Esophagus muscularis mucosa (tissue), 4 donors: ENCODE results near the gene MMS19. TPM values are rescaled to one million over a fixed set of nuclear protein-coding genes. Genes with fewer than 3 reads are reported as not detected.

Source experiments
- DNase-seq: peaks from one replicate; pipeline ENCODE4 v3.0.0-alpha.2; 2017; ENCODE audit errors: extremely low spot score
- H3K27ac ChIP-seq, 4 donors: fragments of 200-600 bp; sonication (generic); replicated peaks in 1 of 4; 1 replicate in 3 of 4; 2 replicates in 1 of 4; pipeline ENCODE4 v1.5.1; 2016 to 2019; ENCODE audit warnings: mild to moderate bottlenecking in 1 of 4
- H3K27me3 ChIP-seq, 4 donors: fragments of 200-600 bp; sonication (generic); one replicate each; pipeline versions ENCODE4 v1.5.1 to v1.6.0; 2016 to 2019
- H3K36me3 ChIP-seq, 4 donors: fragments of 200-600 bp; sonication (generic); one replicate each; pipeline ENCODE4 v1.5.1; 2016 to 2019
- H3K4me1 ChIP-seq, 4 donors: fragments of 200-600 bp; sonication (generic); one replicate each; pipeline ENCODE4 v1.5.1; 2016 to 2019
- H3K4me3 ChIP-seq, 4 donors: fragments of 200-600 bp; sonication (generic); 1 replicate in 2 of 4; 2 replicates in 2 of 4; pipeline ENCODE4 v1.5.1; 2016 to 2019; ENCODE audit warnings: mild to moderate bottlenecking in 4 of 4, moderate library complexity in 1 of 4
- H3K9me3 ChIP-seq, 4 donors: fragments of 200-600 bp; sonication (generic); 1 replicate in 3 of 4; 2 replicates in 1 of 4; pipeline ENCODE4 v1.5.1; 2016 to 2019
- EP300 ChIP-seq: sonication (generic); formaldehyde crosslinking; IDR thresholded peaks from one replicate; pipeline ENCODE4 v1.6.1; 2017; ENCODE audit warnings: antibody characterized with exemption
- POLR2A ChIP-seq: fragments of 450-650 bp; IDR thresholded peaks from one replicate; pipeline ENCODE4 v1.6.1; 2017; ENCODE audit warnings: antibody characterized with exemption, moderate library complexity, mild to moderate bottlenecking, low read depth
- POLR2AphosphoS5 ChIP-seq, 2 donors: sonication (generic); formaldehyde crosslinking; IDR thresholded peaks; one replicate each; pipeline ENCODE4 v1.6.1; 2017; ENCODE audit warnings: antibody characterized with exemption in 2 of 2
- WGBS: methylation state at CpG from one replicate; pipeline ENCODE4 v1.1.5; 2018; 5-methylcytosine and 5-hydroxymethylcytosine counted together
- intact Hi-C: fragments of 100-400 bp; cut with DNase I; formaldehyde crosslinking; loops from one replicate; pipeline ENCODE4 v1.15.1; 2023
- total RNA-seq, 4 donors: library from RNA; depleted of rRNA; stranded (reverse); fragments of >200 nt; gene quantifications; one replicate each; pipeline versions ENCODE4 v1.1.0 to v1.2.1, GENCODE V29; 2016
- TF ChIP-seq, protein P1 (sequence below), 3 experiments: fragments of 200-600 bp in 2 of 3; fragments of 450-650 bp in 1 of 3; sonication (generic) in 2 of 3; IDR thresholded peaks; one replicate each; pipeline ENCODE4 v1.5.1; 2017 to 2019; ENCODE audit warnings: antibody characterized with exemption in 3 of 3, mild to moderate bottlenecking in 2 of 3, moderate library complexity in 1 of 3

MMS19 gene
- total RNA-seq, 4 donors from 2014 or later, result 46.9 to 51.4 (median 48.6) TPM

DNA sequence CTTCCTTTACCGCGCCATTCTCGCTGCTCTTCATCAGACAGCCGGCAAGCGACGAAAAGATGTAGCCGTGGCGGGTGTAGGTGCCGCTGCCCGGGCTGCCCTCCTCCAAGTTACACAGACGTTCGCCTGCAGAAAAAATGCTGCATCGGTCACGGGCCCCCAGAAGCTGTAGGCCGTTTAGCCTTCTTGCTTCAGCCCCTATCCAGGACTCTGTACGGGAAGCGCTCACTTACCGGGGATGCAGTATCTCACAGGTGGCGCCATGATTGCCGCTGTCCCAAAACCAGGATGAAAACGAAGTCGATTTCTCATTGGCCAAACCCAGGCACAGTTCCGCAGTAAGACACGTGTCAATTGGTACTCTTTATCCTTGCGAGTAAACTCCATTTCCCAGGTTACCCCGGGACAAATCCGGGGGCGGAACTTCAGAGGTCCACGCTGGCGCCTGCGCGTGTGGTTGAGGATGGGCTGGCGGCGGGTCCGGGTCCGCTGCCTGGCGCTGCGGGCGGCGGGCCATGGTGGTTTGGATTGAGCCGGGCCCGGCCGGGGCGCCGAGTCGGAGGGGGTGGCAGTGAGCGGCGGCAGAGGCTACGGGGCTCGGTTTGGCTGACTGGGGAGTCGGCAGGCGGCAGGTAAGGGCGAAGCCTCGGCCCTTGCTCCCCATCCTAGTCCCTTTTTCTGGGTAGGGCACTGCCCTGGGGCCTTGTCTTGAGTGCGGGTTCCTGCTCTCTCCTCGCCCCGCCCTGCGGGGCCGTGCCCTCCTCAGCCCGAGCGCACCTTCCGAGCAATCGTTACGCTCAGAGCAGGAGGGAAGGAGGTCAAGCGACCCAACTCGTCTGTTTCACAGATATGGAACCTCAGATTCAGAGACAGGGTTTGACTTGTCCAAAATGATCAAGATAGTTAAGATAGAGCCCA is 52.2 kb downstream of the MMS19 start, which contains the start of the genes EXOSC1 and ZDHHC16:
TSS of gene EXOSC1 (minus strand) at position 285 of the 918 bp plus-strand sequence. CDS start at position 264, 21 bp downstream.
TSS of gene ZDHHC16 (plus strand) at position 454 of the 918 bp plus-strand sequence. CDS start 5,501 bp downstream, outside the sequence.
- 0% methylated on average over 21 of the region's 66 CpGs for WGBS
- Histone ChIP-seq H3K27me3 (no peaks in the 10 kb centered on the region), H3K4me3 (peak within 1 kb of the TSS; percentile 77 to 92 (median 90)), H3K9me3 (no peaks in the 10 kb centered on the region), H3K36me3 (peaks cover 1 to 22% (median 12%) of the 10 kb centered on the region in 4 donors), H3K27ac (peak within 1 kb of the TSS; percentile 74 to 85 (median 80)), H3K4me1 (peaks cover 33 to 55% (median 45%) of the 10 kb centered on the region in 4 donors)
- DNase-seq, result peak; percentile 98
- intact Hi-C loops, result no loop called here
- TF ChIP-seq, protein P1, sequence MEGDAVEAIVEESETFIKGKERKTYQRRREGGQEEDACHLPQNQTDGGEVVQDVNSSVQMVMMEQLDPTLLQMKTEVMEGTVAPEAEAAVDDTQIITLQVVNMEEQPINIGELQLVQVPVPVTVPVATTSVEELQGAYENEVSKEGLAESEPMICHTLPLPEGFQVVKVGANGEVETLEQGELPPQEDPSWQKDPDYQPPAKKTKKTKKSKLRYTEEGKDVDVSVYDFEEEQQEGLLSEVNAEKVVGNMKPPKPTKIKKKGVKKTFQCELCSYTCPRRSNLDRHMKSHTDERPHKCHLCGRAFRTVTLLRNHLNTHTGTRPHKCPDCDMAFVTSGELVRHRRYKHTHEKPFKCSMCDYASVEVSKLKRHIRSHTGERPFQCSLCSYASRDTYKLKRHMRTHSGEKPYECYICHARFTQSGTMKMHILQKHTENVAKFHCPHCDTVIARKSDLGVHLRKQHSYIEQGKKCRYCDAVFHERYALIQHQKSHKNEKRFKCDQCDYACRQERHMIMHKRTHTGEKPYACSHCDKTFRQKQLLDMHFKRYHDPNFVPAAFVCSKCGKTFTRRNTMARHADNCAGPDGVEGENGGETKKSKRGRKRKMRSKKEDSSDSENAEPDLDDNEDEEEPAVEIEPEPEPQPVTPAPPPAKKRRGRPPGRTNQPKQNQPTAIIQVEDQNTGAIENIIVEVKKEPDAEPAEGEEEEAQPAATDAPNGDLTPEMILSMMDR (IDR thresholded peaks at IDR 0.05), result peak in 1 of 3 experiments; percentile 45
- TF ChIP-seq POLR2A (peak; percentile 32), POLR2AphosphoS5 (IDR thresholded peaks at IDR 0.05) (peak; percentile 89 to 92), EP300 (no peak)

DNA sequence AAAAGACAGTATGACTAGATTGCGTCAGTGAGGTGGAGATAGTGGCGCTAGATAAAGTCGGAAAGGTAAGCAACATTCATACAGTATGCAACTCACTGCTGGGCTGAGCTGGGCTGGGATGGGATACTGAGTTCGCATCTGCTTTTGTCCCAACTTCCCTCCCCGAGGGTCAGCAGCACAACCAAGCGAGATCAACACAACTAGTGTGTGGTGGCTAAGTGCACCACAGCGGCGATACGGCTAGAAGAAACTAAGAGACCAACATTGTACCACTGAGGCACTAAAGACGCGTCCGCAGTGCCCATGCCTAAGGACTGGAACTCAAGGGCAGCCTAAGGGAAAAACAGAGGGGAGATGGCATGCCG is 52.9 kb downstream of the MMS19 start:
- H3K27ac ChIP-seq, result peak overlapping the region; percentile 74 to 85 (median 80)
- intact Hi-C loops, result no loop called here
- 2% methylated on average over 11 of the region's 13 CpGs for WGBS

DNA sequence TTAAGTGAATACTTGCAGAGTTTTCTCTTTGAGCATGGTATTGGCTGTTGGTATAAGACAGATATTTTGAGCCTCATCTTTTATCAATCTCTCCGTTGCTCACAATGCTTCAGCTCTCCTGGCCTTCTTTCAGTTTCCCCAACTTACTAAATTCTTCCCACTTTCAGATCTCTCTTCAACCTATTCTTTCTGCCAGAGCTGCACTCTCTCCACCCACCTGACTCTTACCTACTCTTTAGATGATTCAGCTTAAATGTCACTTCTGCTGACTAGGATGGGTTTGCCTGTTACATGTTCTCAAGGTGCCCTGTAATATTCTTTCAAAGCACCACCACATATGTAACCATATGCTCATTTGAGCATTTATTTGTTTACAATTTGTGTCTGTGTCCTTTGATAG is 54.0 kb downstream of the MMS19 start:
- Histone ChIP-seq H3K27ac (no peak overlapping the region), H3K27me3 (no peaks in the 10 kb centered on the region), H3K4me1 (peaks cover 26 to 43% (median 40%) of the 10 kb centered on the region in 4 donors), H3K4me3 (no peak overlapping the region), H3K9me3 (no peaks in the 10 kb centered on the region), H3K36me3 (peaks cover 16 to 40% (median 29%) of the 10 kb centered on the region in 4 donors)
- WGBS, result 88% methylated on average over 1 of the region's 1 CpG
- intact Hi-C loops, result no loop called here
- no peak for DNase-seq
- TF ChIP-seq POLR2AphosphoS5 (IDR thresholded peaks at IDR 0.05), result no peak
- TF ChIP-seq, protein P1 (IDR thresholded peaks at IDR 0.05), result no peak
- TF ChIP-seq EP300, result no peak
- TF ChIP-seq POLR2A, result no peak

More for the DNA sequence above, 52.9 kb downstream of the MMS19 start:
- peaks cover 28 to 49% (median 41%) of the 10 kb centered on the region in 4 donors for H3K4me1 ChIP-seq
- TF ChIP-seq POLR2A (no peak), POLR2AphosphoS5 (IDR thresholded peaks at IDR 0.05) (no peak), EP300 (no peak)
- TF ChIP-seq, protein P1 (IDR thresholded peaks at IDR 0.05), result no peak
- H3K27me3 ChIP-seq, result no peaks in the 10 kb centered on the region
- H3K36me3 ChIP-seq, result peaks cover 6 to 29% (median 18%) of the 10 kb centered on the region in 4 donors
- peak overlapping the region; percentile 77 to 92 (median 90) for H3K4me3 ChIP-seq
- no peaks in the 10 kb centered on the region for H3K9me3 ChIP-seq
- no peak for DNase-seq

DNA sequence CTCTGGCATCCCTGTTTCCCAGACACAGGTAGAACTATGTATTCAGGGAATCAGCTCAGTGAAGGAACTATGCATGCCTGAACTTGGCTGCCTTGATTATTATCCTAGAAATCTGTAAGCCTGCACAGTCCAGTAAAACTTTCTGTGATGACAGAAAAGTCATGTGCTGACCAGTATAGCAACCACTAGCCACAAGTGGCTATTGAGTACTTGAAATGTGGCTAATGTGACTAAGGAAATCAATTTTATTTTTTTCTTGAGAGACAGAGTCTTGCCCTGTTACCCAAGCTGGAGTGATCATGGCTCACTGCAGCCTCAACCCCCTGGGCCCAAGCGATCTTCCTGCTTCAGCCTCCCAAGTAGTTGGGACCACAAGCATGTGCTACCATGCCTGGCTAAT is 55.9 kb downstream of the MMS19 start:
- H3K36me3 ChIP-seq, result peaks cover 22 to 59% (median 47%) of the 10 kb centered on the region in 4 donors
- H3K4me1 ChIP-seq, result peaks cover 15 to 25% (median 23%) of the 10 kb centered on the region in 4 donors
- no peak for DNase-seq
- no peaks in the 10 kb centered on the region for H3K9me3 ChIP-seq
- 91% methylated on average over 1 of the region's 1 CpG for WGBS
- TF ChIP-seq POLR2A, result no peak
- TF ChIP-seq, protein P1 (IDR thresholded peaks at IDR 0.05), result no peak
- intact Hi-C loops, result no loop called here
- H3K4me3 ChIP-seq, result no peak overlapping the region
- no peaks in the 10 kb centered on the region for H3K27me3 ChIP-seq
- H3K27ac ChIP-seq, result no peak overlapping the region
